Parathyroid adenoma (tissue), 2 donors: ENCODE results near the gene AFF1.

Source experiments
- H2AFZ ChIP-seq: fragments of 300-600 bp; sonication (generic); one replicate; pipeline ENCODE4 v1.7.0; 2017; ENCODE audit warnings: antibody characterized with exemption, mild to moderate bottlenecking
- H3K27ac ChIP-seq: fragments of 300-600 bp; sonication (generic); one replicate; pipeline ENCODE4 v1.7.0; 2017
- H3K27me3 ChIP-seq: fragments of 300-600 bp; sonication (generic); one replicate; pipeline ENCODE4 v1.7.0; 2017; ENCODE audit warnings: low read length; ENCODE audit not compliant: control insufficient read depth, insufficient read depth
- H3K36me3 ChIP-seq: fragments of 300-600 bp; sonication (generic); one replicate; pipeline ENCODE4 v1.7.0; 2017; ENCODE audit warnings: low read length; ENCODE audit not compliant: control insufficient read depth, insufficient read depth
- H3K4me1 ChIP-seq: fragments of 300-600 bp; sonication (generic); one replicate; pipeline ENCODE4 v1.7.0; 2017; ENCODE audit warnings: control low read depth
- H3K4me2 ChIP-seq: fragments of 300-600 bp; sonication (generic); one replicate; pipeline ENCODE4 v1.7.0; 2017; ENCODE audit warnings: low read length
- H3K4me3 ChIP-seq: fragments of 300-600 bp; sonication (generic); one replicate; pipeline ENCODE4 v1.7.0; 2017; ENCODE audit warnings: low read depth, low read length
- H3K79me2 ChIP-seq: fragments of 300-600 bp; sonication (generic); one replicate; pipeline ENCODE4 v1.7.0; 2017; ENCODE audit warnings: control low read depth
- H3K9ac ChIP-seq: fragments of 300-600 bp; sonication (generic); one replicate; pipeline ENCODE4 v1.7.0; 2017; ENCODE audit warnings: mild to moderate bottlenecking
- H3K9me3 ChIP-seq: fragments of 300-600 bp; sonication (generic); one replicate; pipeline ENCODE4 v1.7.0; 2017; ENCODE audit warnings: low read length; ENCODE audit not compliant: control insufficient read depth
- CTCF ChIP-seq: fragments of 300-600 bp; sonication (generic); IDR thresholded peaks from one replicate; pipeline ENCODE4 v1.7.0; 2017; ENCODE audit warnings: antibody characterized with exemption, mild to moderate bottlenecking
- donor health status: primary hyperparathyroidism.

Gene AFF1

GRCh38 chr4:87101543-87102199 is 166.9 kb downstream of the AFF1 start:
- no peaks in the 10 kb centered on the region for H3K4me1 ChIP-seq

GRCh38 chr4:87103086-87103485 is 168.3 kb downstream of the AFF1 start:
- peaks cover 5% of the 10 kb centered on the region for H3K4me1 ChIP-seq
- peak overlapping the region; percentile 54 for H3K27ac ChIP-seq
- no peak for TF ChIP-seq CTCF
- H3K9me3 ChIP-seq: no peaks in the 10 kb centered on the region
- peaks cover 12% of the 10 kb centered on the region for H3K79me2 ChIP-seq
- no peak overlapping the region for H3K4me2 ChIP-seq
- H2AFZ ChIP-seq: no peak overlapping the region
- H3K36me3 ChIP-seq: no peaks in the 10 kb centered on the region
- H3K27me3 ChIP-seq: no peaks in the 10 kb centered on the region
- no peak overlapping the region for H3K4me3 ChIP-seq
- H3K9ac ChIP-seq: no peak overlapping the region

More at GRCh38 chr4:87101543-87102199, 166.9 kb downstream of the AFF1 start:
- TF ChIP-seq CTCF: no peak
- no peak overlapping the region for H3K9ac ChIP-seq
- H3K4me3 ChIP-seq: no peak overlapping the region
- no peak overlapping the region for H3K4me2 ChIP-seq
- no peak overlapping the region for H3K27ac ChIP-seq
- H2AFZ ChIP-seq: no peak overlapping the region
- H3K9me3 ChIP-seq: no peaks in the 10 kb centered on the region
- no peaks in the 10 kb centered on the region for H3K27me3 ChIP-seq
- no peaks in the 10 kb centered on the region for H3K36me3 ChIP-seq
- peaks cover 12% of the 10 kb centered on the region for H3K79me2 ChIP-seq

GRCh38 chr4:87103691-87104187 is 168.9 kb downstream of the AFF1 start:
- H3K9ac ChIP-seq: no peak overlapping the region
- no peaks in the 10 kb centered on the region for H3K27me3 ChIP-seq
- H3K4me3 ChIP-seq: no peak overlapping the region
- H3K79me2 ChIP-seq: peaks cover 9% of the 10 kb centered on the region
- no peak overlapping the region for H3K4me2 ChIP-seq
- peak overlapping the region; percentile 54 for H3K27ac ChIP-seq
- H3K9me3 ChIP-seq: no peaks in the 10 kb centered on the region
- peaks cover 5% of the 10 kb centered on the region for H3K4me1 ChIP-seq
- H3K36me3 ChIP-seq: no peaks in the 10 kb centered on the region
- TF ChIP-seq CTCF: no peak
- H2AFZ ChIP-seq: no peak overlapping the region

DNA sequence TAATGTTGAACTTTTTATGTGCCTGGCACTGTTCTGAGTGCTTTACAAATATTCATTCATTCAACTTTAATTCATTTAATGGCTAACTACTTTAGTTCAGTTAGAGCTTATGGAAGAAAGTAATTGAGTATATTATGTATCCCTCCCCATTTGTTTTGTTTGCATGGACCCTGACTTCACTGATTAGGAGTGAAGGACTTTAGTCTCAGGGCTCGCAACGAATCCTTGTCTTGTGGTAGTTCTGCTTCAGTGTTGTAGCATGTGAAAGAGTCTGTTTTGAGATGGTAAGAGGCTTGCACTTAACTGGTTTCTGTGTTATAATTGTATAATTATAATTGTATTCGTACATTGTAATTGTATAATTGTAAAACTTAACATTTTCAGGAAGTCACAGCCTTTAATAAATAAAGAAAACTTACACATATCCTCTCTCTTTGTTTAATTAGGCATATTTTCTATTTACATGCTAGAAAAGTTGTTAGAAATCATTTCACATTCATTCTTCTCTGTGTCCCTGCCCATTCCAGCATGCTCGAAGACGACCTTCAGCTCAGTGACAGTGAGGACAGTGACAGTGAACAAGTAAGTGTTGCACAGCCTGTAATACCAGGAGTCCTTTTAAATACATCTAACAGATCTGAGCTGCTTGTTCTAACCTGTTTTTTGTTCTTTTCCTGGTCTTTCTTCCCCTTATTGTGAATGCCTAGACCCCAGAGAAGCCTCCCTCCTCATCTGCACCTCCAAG is 170.5 kb downstream of the AFF1 start:
- Histone ChIP-seq H3K36me3 (no peaks in the 10 kb centered on the region), H3K4me3 (no peak overlapping the region), H2AFZ (no peak overlapping the region), H3K4me2 (no peak overlapping the region), H3K9me3 (no peaks in the 10 kb centered on the region), H3K79me2 (peaks cover 4% of the 10 kb centered on the region), H3K27me3 (no peaks in the 10 kb centered on the region), H3K4me1 (peaks cover 5% of the 10 kb centered on the region), H3K9ac (no peak overlapping the region), H3K27ac (no peak overlapping the region)
- no peak for TF ChIP-seq CTCF
